Keratinocyte (primary cell): ENCODE measurements around the gene CLEC4C.
"Not testable (repeated sequence)": the region's sequence is repeated elsewhere in the genome, so short reads cannot be mapped to it uniquely, and the experiment has no call there.

Source experiments
- CTCF ChIP-seq, 3 experiments: IDR thresholded peaks in 1 of 3; conservative IDR thresholded peaks in 1 of 3; optimal IDR thresholded peaks in 1 of 3; 2 replicates in 2 of 3; 3 replicates in 1 of 3; pipeline versions ENCODE3 to v1.5.1; 2011; ENCODE audit warnings: low read length in 3 of 3, mild to moderate bottlenecking in 3 of 3, moderate library complexity in 2 of 3, control low read depth in 1 of 3, inconsistent platforms in 1 of 3; ENCODE audit not compliant: insufficient read depth in 2 of 3; ENCODE audit errors: extremely low read depth in 1 of 3
- EZH2 ChIP-seq: IDR thresholded peaks from one replicate; pipeline ENCODE4 v1.6.1; 2012; ENCODE audit warnings: inconsistent platforms, mild to moderate bottlenecking, low read length, moderate library complexity

GRCh38 chr12:7730984-7731383 lies 16.2 kb downstream of the CLEC4C start:
- TF ChIP-seq CTCF (optimal IDR thresholded peaks at IDR 0.05 in 1 of 3, IDR thresholded peaks at IDR 0.05 in 1 of 3, conservative IDR thresholded peaks at IDR 0.05 in 1 of 3; ENCODE audit: extremely low read depth in 1 of 3, insufficient read depth in 2 of 3, low read length in 3 of 3); EZH2: not testable (repeated sequence)
